Measurements from ENCODE around the gene CHADL. TPM values are rescaled to one million over a fixed set of nuclear protein-coding genes. Genes with fewer than 3 reads are reported as not detected.

The CHADL gene
- total RNA-seq, 4 donors from 2014 or later = 9.5 to 18.8 (median 15.7) TPM

GRCh38 chr22:41254230-41254629 is 13.5 kb upstream of the CHADL start:
- no peaks in the 10 kb centered on the region for H3K27me3 ChIP-seq
- no peak overlapping the region for H3K27ac ChIP-seq
- H3K36me3 ChIP-seq = peaks cover 97% of the 10 kb centered on the region
- WGBS = 90% methylated on average over 7 of the region's 7 CpGs
- peaks cover 5% of the 10 kb centered on the region for H3K4me1 ChIP-seq
- no peaks in the 10 kb centered on the region for H3K9me3 ChIP-seq
- no peak for DNase-seq (ENCODE audit: low spot score in 2 of 2)
- H3K4me3 ChIP-seq = no peak overlapping the region
- no peak for TF ChIP-seq POLR2AphosphoS5 (IDR thresholded peaks at IDR 0.05)
- TF ChIP-seq POLR2A (IDR thresholded peaks at IDR 0.05) = no peak
- no peak for TF ChIP-seq CTCF (IDR thresholded peaks at IDR 0.05)
- TF ChIP-seq EP300 (IDR thresholded peaks at IDR 0.05) = no peak

- peaks cover 97% of the 10 kb centered on the region for H3K36me3 ChIP-seq
- no peaks in the 10 kb centered on the region for H3K9me3 ChIP-seq
- no peak for DNase-seq (ENCODE audit: low spot score in 2 of 2)
- H3K4me3 ChIP-seq = no peak overlapping the region
- no peaks in the 10 kb centered on the region for H3K27me3 ChIP-seq
- TF ChIP-seq CTCF (IDR thresholded peaks at IDR 0.05) = no peak
- no peak for TF ChIP-seq EP300 (IDR thresholded peaks at IDR 0.05)
- no peak for TF ChIP-seq POLR2AphosphoS5 (IDR thresholded peaks at IDR 0.05)
- TF ChIP-seq POLR2A (IDR thresholded peaks at IDR 0.05) = no peak
- H3K27ac ChIP-seq = no peak overlapping the region
- H3K4me1 ChIP-seq = peaks cover 5% of the 10 kb centered on the region
- 85% methylated on average over 6 of the region's 8 CpGs for WGBS
Observed at GRCh38 chr22:41252365-41252764, 11.6 kb upstream of the CHADL start.

- H3K27ac ChIP-seq = no peak overlapping the region
Observed at GRCh38 chr22:41250127-41250526, 9.4 kb upstream of the CHADL start.

GRCh38 chr22:41249442-41249841 is 8.7 kb upstream of the CHADL start:
- no peak for TF ChIP-seq POLR2A (IDR thresholded peaks at IDR 0.05)
- TF ChIP-seq POLR2AphosphoS5 (IDR thresholded peaks at IDR 0.05) = no peak
- no peak for TF ChIP-seq CTCF (IDR thresholded peaks at IDR 0.05)
- no peak for TF ChIP-seq EP300 (IDR thresholded peaks at IDR 0.05)
- H3K4me1 ChIP-seq = no peaks in the 10 kb centered on the region
- H3K4me3 ChIP-seq = no peak overlapping the region
- DNase-seq (ENCODE audit: low spot score in 2 of 2) = no peak
- H3K27me3 ChIP-seq = no peaks in the 10 kb centered on the region
- H3K9me3 ChIP-seq = no peaks in the 10 kb centered on the region
- peaks cover 88% of the 10 kb centered on the region for H3K36me3 ChIP-seq
- H3K27ac ChIP-seq = no peak overlapping the region
- WGBS = 94% methylated on average over 9 of the region's 14 CpGs

More at GRCh38 chr22:41250127-41250526, 9.4 kb upstream of the CHADL start:
- TF ChIP-seq CTCF (IDR thresholded peaks at IDR 0.05) (no peak), POLR2A (IDR thresholded peaks at IDR 0.05) (no peak), EP300 (IDR thresholded peaks at IDR 0.05) (no peak), POLR2AphosphoS5 (IDR thresholded peaks at IDR 0.05) (no peak)
- Histone ChIP-seq H3K36me3 (peaks cover 95% of the 10 kb centered on the region), H3K4me3 (no peak overlapping the region), H3K4me1 (no peaks in the 10 kb centered on the region), H3K9me3 (no peaks in the 10 kb centered on the region), H3K27me3 (no peaks in the 10 kb centered on the region)
- no peak for DNase-seq (ENCODE audit: low spot score in 2 of 2)
- 88% methylated on average over 12 of the region's 12 CpGs for WGBS

GRCh38 chr22:41248758-41249157 is 8.0 kb upstream of the CHADL start:
- H3K36me3 ChIP-seq = peaks cover 81% of the 10 kb centered on the region
- DNase-seq (ENCODE audit: low spot score in 2 of 2) = no peak

More at GRCh38 chr22:41248758-41249157, 8.0 kb upstream of the CHADL start:
- H3K27ac ChIP-seq = no peak overlapping the region
- H3K4me1 ChIP-seq = no peaks in the 10 kb centered on the region
- no peak for TF ChIP-seq CTCF (IDR thresholded peaks at IDR 0.05)
- no peaks in the 10 kb centered on the region for H3K27me3 ChIP-seq
- no peaks in the 10 kb centered on the region for H3K9me3 ChIP-seq
- WGBS = 92% methylated on average over 2 of the region's 10 CpGs
- no peak overlapping the region for H3K4me3 ChIP-seq

Data from suprapubic skin (tissue), 4 donors.